ENCODE results near the gene SGSH.
A peak's percentile ranks its signal among the peaks of the same experiment; 100 is the strongest.

SGSH gene

GRCh38 chr17:80187090-80187489, 33.0 kb downstream of the SGSH start:
- Histone ChIP-seq H3K4me3 (no peak overlapping the region), H3K4me2 (peak overlapping the region; percentile 41 to 63 (median 49); a peak in 19 of 22 replicates), H3K9me3 (replicated peaks in 1 of 11) (no peaks in the 10 kb centered on the region), H3K36me3 (no peaks in the 10 kb centered on the region), H3K27ac (peak overlapping the region in 1 of 11 experiments; percentile 22; a peak in 2 of 22 replicates), H4K20me1 (no peaks in the 10 kb centered on the region), H3K9ac (no peak overlapping the region), H3K27me3 (peaks cover 0 to 23% (median 14%) of the 10 kb centered on the region in 11 experiments; a peak in 13 of 22 replicates), H3K4me1 (peaks cover 23 to 41% (median 32%) of the 10 kb centered on the region in 10 experiments)
- no peak for TF ChIP-seq Cebpa-rat (IDR thresholded peaks at IDR 0.05)

DNA sequence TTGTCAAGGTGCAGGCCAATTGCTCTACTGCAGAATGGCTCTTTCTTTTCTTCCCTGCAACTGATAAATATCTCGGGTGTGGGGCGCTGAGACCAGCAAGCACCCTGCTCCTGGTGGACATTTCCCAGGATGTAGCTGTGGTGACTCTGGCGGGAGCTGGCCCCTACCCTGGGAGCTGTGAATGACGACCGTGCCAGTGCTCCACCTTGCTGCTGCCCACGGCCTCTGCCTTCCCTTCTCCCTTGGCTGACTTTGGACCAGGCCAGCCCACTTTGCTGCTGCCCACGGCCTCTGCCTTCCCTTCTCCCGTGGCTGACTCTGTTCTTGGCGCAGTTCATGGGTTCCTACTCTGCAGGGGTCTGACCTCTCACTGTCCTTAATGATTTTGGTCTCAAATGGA, 34.2 kb downstream of the SGSH start:
- H3K4me2 ChIP-seq, result peak overlapping the region in 4 of 11 experiments; percentile 18 to 49 (median 34); a peak in 2 of 22 replicates
- no peak overlapping the region for H3K27ac ChIP-seq
- peaks cover 16 to 32% (median 25%) of the 10 kb centered on the region in 10 experiments for H3K4me1 ChIP-seq
- no peak for TF ChIP-seq Cebpa-rat (IDR thresholded peaks at IDR 0.05)
- no peak overlapping the region for H3K4me3 ChIP-seq
- no peak overlapping the region for H3K9ac ChIP-seq
- H3K9me3 ChIP-seq (replicated peaks in 1 of 11), result no peaks in the 10 kb centered on the region
- H4K20me1 ChIP-seq, result no peaks in the 10 kb centered on the region
- H3K36me3 ChIP-seq, result no peaks in the 10 kb centered on the region
- peaks cover 0 to 16% (median 11%) of the 10 kb centered on the region in 11 experiments; a peak in 12 of 22 replicates for H3K27me3 ChIP-seq

DNA sequence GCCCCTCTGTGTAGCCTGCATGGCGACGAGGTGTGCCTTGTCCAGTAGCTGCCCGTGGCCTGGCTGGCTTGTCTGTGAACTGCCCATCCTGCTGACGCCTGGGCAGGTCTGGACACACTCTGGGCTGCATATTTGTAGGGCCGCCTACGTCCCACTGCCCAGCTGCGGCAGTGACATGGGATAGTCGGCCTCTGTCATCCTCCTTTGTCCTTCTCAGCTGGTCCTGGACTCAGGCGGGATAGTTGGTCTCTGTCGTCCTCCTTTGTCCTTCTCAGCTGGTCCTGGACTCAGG, 35.8 kb downstream of the SGSH start:
- H3K36me3 ChIP-seq, result no peaks in the 10 kb centered on the region
- H3K4me1 ChIP-seq, result peaks cover 16 to 29% (median 22%) of the 10 kb centered on the region in 10 experiments
- no peak overlapping the region for H3K4me3 ChIP-seq
- no peaks in the 10 kb centered on the region for H4K20me1 ChIP-seq
- H3K9ac ChIP-seq, result no peak overlapping the region
- peaks cover 0 to 8% (median 5%) of the 10 kb centered on the region in 11 experiments; a peak in 10 of 22 replicates for H3K27me3 ChIP-seq
- TF ChIP-seq Cebpa-rat (IDR thresholded peaks at IDR 0.05), result no peak
- no peak overlapping the region for H3K4me2 ChIP-seq
- no peaks in the 10 kb centered on the region for H3K9me3 ChIP-seq (replicated peaks in 1 of 11)
- H3K27ac ChIP-seq, result no peak overlapping the region

DNA sequence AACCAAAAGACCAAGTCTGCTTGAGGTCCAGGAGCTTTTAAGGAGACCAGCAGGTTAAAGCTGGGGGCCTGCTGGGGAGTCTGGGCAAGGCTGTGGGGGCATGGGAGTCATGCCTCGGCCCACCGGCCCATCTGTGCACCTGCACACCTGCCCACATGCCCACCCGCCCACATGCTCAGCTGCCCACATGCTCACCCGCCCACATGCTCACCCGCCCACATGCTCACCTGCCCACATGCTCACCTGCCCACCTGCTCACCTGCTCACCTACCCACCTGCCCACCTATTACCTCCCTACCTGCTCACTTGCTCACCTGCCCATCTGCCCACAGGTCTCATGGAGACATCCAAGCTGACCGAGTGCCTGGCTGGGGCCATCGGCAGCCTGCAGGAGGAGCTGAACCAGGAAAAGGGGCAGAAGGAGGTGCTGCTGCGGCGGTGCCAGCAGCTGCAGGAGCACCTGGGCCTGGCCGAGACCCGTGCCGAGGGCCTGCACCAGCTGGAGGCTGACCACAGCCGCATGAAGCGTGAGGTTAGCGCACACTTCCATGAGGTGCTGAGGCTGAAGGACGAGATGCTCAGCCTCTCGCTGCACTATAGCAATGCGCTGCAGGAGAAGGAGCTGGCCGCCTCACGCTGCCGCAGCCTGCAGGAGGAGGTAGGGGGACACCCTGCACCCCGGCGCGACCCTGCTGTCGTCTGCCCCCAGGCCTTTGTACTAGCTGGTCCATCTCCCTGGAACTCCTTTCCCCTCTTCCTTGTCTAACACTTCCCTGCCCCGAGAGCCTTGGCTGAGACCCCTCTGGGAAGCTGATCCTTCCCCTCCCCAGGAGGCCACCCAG, 36.3 kb downstream of the SGSH start:
- Histone ChIP-seq H3K4me3 (no peak overlapping the region), H3K27me3 (peaks cover 0 to 3% (median 0%) of the 10 kb centered on the region in 11 experiments; a peak in 2 of 22 replicates), H3K4me1 (peaks cover 16 to 29% (median 22%) of the 10 kb centered on the region in 10 experiments), H3K9me3 (replicated peaks in 1 of 11) (no peaks in the 10 kb centered on the region), H4K20me1 (no peaks in the 10 kb centered on the region), H3K9ac (no peak overlapping the region), H3K27ac (no peak overlapping the region), H3K4me2 (no peak overlapping the region), H3K36me3 (no peaks in the 10 kb centered on the region)
- TF ChIP-seq Cebpa-rat (IDR thresholded peaks at IDR 0.05), result no peak

GRCh38 chr17:80182845-80183223, 37.3 kb downstream of the SGSH start:
- H3K27me3 ChIP-seq, result no peaks in the 10 kb centered on the region; a peak in 1 of 22 replicates
- H3K9me3 ChIP-seq (replicated peaks in 1 of 11), result no peaks in the 10 kb centered on the region
- H3K4me2 ChIP-seq, result no peak overlapping the region
- H3K4me3 ChIP-seq, result no peak overlapping the region
- H3K4me1 ChIP-seq, result peaks cover 6 to 20% (median 13%) of the 10 kb centered on the region in 10 experiments
- H3K36me3 ChIP-seq, result no peaks in the 10 kb centered on the region
- H4K20me1 ChIP-seq, result no peaks in the 10 kb centered on the region; a peak in 1 of 22 replicates
- TF ChIP-seq Cebpa-rat (IDR thresholded peaks at IDR 0.05), result no peak
- H3K27ac ChIP-seq, result no peak overlapping the region
- H3K9ac ChIP-seq, result no peak overlapping the region

- H3K27ac ChIP-seq, result no peak overlapping the region
- no peaks in the 10 kb centered on the region for H3K36me3 ChIP-seq
- H3K4me1 ChIP-seq, result peaks cover under 1 to 15% (median 8%) of the 10 kb centered on the region in 10 experiments
- no peaks in the 10 kb centered on the region for H3K27me3 ChIP-seq
- no peaks in the 10 kb centered on the region for H3K9me3 ChIP-seq (replicated peaks in 1 of 11)
- H3K4me3 ChIP-seq, result no peak overlapping the region
- H4K20me1 ChIP-seq, result no peaks in the 10 kb centered on the region; a peak in 1 of 22 replicates
- no peak overlapping the region for H3K4me2 ChIP-seq
- no peak overlapping the region for H3K9ac ChIP-seq
- no peak for TF ChIP-seq Cebpa-rat (IDR thresholded peaks at IDR 0.05)
Measured at GRCh38 chr17:80182118-80182844, 37.9 kb downstream of the SGSH start.

- Histone ChIP-seq H3K9me3 (replicated peaks in 1 of 11) (no peaks in the 10 kb centered on the region), H3K9ac (no peak overlapping the region), H3K27me3 (no peaks in the 10 kb centered on the region)
Measured at GRCh38 chr17:80181431-80181830, 38.7 kb downstream of the SGSH start.

DNA sequence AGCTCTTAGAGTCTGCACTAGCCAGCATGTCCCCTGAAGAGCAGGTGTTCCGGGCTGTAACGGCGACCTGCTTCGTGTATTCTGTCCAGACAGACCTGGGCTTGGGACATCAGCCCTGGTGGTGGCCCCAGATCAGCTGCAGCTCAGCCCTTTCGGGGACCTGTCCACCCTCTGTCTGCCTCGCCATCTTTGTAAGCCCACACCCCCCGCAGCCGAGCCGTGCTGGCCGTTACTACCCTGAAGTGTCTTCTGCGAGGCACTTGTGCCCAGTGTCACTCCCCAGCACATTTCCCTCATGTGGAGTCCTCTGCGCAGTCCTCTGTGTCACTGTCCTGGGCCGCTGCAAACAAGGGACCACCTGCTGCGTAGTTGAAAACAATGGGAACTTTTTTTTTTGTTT, 39.9 kb downstream of the SGSH start:
- Histone ChIP-seq H3K4me2 (no peak overlapping the region), H3K36me3 (no peaks in the 10 kb centered on the region), H3K4me3 (no peak overlapping the region), H4K20me1 (no peaks in the 10 kb centered on the region; a peak in 1 of 22 replicates), H3K9ac (no peak overlapping the region), H3K4me1 (no peaks in the 10 kb centered on the region), H3K9me3 (replicated peaks in 1 of 11) (no peaks in the 10 kb centered on the region), H3K27me3 (no peaks in the 10 kb centered on the region), H3K27ac (no peak overlapping the region)
- TF ChIP-seq Cebpa-rat (IDR thresholded peaks at IDR 0.05), result no peak

More at GRCh38 chr17:80181431-80181830, 38.7 kb downstream of the SGSH start:
- Histone ChIP-seq H3K36me3 (no peaks in the 10 kb centered on the region), H4K20me1 (no peaks in the 10 kb centered on the region; a peak in 1 of 22 replicates), H3K4me1 (peaks cover 0 to 6% (median under 1%) of the 10 kb centered on the region in 10 experiments; a peak in 4 of 20 replicates), H3K4me2 (no peak overlapping the region), H3K4me3 (no peak overlapping the region), H3K27ac (no peak overlapping the region)
- no peak for TF ChIP-seq Cebpa-rat (IDR thresholded peaks at IDR 0.05)

- no peak overlapping the region for H3K9ac ChIP-seq
- H3K9me3 ChIP-seq (replicated peaks in 1 of 11), result no peaks in the 10 kb centered on the region
- no peak overlapping the region for H3K4me3 ChIP-seq
- no peak overlapping the region for H3K27ac ChIP-seq
- H3K27me3 ChIP-seq, result no peaks in the 10 kb centered on the region
- no peak overlapping the region for H3K4me2 ChIP-seq
- no peaks in the 10 kb centered on the region for H3K4me1 ChIP-seq
- H4K20me1 ChIP-seq, result no peaks in the 10 kb centered on the region; a peak in 1 of 22 replicates
- TF ChIP-seq Cebpa-rat (IDR thresholded peaks at IDR 0.05), result no peak
- H3K36me3 ChIP-seq, result no peaks in the 10 kb centered on the region
Measured at GRCh38 chr17:80177986-80178595, 42.0 kb downstream of the SGSH start.

Data from BLaER1 treated with 17β-estradiol and CSF1 and Interleukin-3, amounts not matched to agents 10 nM and 100 nM (cell line).